Tibial artery (tissue), 4 donors: ENCODE results near the gene WHRN.

Experiments
- DNase-seq, 2 donors: peaks; one replicate each; pipeline ENCODE4 v3.0.0-alpha.2; 2019
- H3K27ac ChIP-seq, 2 donors: fragments of 200-600 bp; sonication (generic) in 1 of 2; 1 replicate in 1 of 2; 2 replicates in 1 of 2; pipeline ENCODE4 v1.5.1; 2018 to 2019; ENCODE audit warnings: mild to moderate bottlenecking in 1 of 2
- H3K27me3 ChIP-seq, 2 donors: fragments of 200-600 bp; sonication (generic) in 1 of 2; one replicate each; pipeline versions ENCODE4 v1.5.1 to v1.6.0; 2016 to 2019
- H3K36me3 ChIP-seq, 3 donors: fragments of 200-600 bp; sonication (generic) in 2 of 3; one replicate each; pipeline ENCODE4 v1.5.1; 2016 to 2019; ENCODE audit warnings: mild to moderate bottlenecking in 2 of 3
- H3K4me1 ChIP-seq, 4 donors: fragments of 200-600 bp; sonication (generic) in 2 of 4; 1 replicate in 3 of 4; 2 replicates in 1 of 4; pipeline ENCODE4 v1.5.1; 2016 to 2019
- H3K4me3 ChIP-seq, 2 donors: fragments of 200-600 bp; sonication (generic) in 1 of 2; 1 replicate in 1 of 2; 2 replicates in 1 of 2; pipeline ENCODE4 v1.5.1; 2018 to 2019; ENCODE audit warnings: mild to moderate bottlenecking in 2 of 2
- H3K9me3 ChIP-seq, 3 donors: fragments of 200-600 bp; sonication (generic) in 1 of 3; one replicate each; pipeline ENCODE4 v1.5.1; 2016 to 2019
- CTCF ChIP-seq, 2 experiments: fragments of 200-600 bp in 1 of 2; fragments of 450-650 bp in 1 of 2; IDR thresholded peaks; one replicate each; pipeline ENCODE4 v1.5.1; 2017 to 2019; ENCODE audit warnings: antibody characterized with exemption in 2 of 2, mild to moderate bottlenecking in 1 of 2, moderate library complexity in 1 of 2
- intact Hi-C: fragments of 100-400 bp; cut with DNase I; formaldehyde crosslinking; loops from one replicate; pipeline ENCODE4 v1.15.0; 2023; ENCODE audit warnings: low total_unique reads

WHRN gene

DNA sequence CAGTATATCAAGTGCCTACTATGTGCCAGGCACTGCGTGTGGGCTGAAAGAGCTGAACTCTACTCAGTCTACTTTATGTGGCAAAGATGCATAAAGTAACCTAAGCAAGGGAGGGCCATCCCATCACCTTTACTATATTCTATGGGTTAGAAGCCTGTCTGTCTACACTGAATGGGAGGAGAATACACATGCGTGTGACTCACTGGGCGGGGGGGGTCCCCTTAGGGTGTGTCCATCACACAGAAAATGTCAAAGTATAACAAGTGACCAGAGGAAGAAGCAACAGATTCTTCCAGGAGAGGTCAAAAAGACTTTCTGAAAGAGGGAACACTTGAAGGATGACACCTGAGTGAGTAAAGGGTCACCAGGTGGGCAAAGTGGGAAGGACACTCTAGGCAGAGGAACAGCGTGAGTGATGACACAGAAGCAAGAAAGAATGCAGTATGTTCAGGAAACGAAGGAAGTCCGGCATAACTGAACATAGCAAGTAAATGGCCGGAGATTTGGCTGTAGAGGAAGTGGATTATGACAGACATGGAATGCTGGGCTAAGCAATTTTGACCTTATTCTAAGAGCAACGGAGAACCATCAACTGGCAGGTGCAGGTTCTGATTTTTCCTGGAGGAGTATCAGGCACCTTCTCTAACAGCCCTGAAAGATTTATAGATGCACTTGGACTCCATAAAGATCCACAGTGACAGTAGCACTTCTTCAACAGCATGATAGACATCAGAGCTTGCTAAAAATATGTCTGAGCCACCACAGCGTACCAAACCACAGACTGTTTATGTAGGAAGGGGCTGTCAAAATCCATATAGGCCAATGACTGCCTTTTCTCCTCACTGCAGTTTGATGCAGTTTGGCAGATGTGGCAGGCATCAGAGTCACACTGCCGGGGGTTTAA is 8.0 kb upstream of the WHRN start:
- Histone ChIP-seq H3K27ac (no peak overlapping the region), H3K36me3 (no peaks in the 10 kb centered on the region), H3K4me3 (no peak overlapping the region), H3K9me3 (no peaks in the 10 kb centered on the region), H3K27me3 (peaks cover 0 to 40% of the 10 kb centered on the region in 2 donors), H3K4me1 (no peaks in the 10 kb centered on the region)
- TF ChIP-seq CTCF (IDR thresholded peaks at IDR 0.05), result no peak
- intact Hi-C loops, result no loop called here
- no peak for DNase-seq

DNA sequence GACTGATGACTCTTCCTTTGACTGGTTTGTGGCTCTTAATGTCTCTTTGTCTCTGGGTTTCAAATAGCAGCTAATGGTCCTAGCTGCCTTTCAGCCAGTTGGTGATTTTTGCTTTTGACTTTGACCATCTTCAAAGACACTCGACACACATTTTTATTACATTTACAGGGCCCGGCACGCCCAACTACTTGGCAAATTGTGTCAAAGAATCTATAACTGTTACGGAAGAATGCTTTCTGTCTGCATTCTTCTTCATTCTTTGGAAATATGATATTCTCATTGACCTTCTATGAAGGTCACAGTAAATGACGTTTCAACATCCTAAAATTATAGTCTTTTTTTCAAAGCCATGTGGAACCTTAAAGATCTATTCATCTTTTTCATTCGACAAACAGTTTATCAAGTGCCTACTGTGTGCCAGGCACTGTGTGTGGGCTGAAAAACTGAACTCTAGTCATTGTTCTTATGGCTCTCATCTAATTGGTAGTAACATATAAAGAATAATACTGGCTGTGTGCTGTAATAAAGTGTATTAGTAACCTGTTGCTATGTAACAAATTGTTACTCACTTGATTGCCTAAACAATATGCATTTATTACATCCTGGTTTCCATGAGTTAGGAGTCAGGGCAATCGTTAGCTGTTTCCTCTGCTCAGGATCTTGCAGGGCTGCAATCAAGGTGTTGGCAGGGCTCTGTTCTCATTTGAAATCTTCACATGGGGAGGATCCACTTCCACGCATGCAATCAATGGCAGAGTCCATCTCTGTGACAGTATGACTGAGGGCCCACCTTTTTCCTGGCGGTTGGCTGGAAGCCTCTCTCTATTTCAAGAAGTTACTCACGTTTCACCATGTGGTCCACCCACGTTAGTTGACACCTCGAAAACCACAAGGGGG is 7.0 kb upstream of the WHRN start:
- intact Hi-C loops, result no loop called here
- Histone ChIP-seq H3K36me3 (no peaks in the 10 kb centered on the region), H3K9me3 (no peaks in the 10 kb centered on the region), H3K27ac (no peak overlapping the region), H3K27me3 (peaks cover 0 to 45% of the 10 kb centered on the region in 2 donors), H3K4me3 (no peak overlapping the region), H3K4me1 (no peaks in the 10 kb centered on the region)
- DNase-seq, result no peak
- TF ChIP-seq CTCF (IDR thresholded peaks at IDR 0.05), result no peak

GRCh38 chr9:114507726-114508125 is 2.5 kb upstream of the WHRN start:
- TF ChIP-seq CTCF (IDR thresholded peaks at IDR 0.05), result no peak
- peaks cover 0 to 22% (median 15%) of the 10 kb centered on the region in 4 donors for H3K4me1 ChIP-seq
- no peak overlapping the region for H3K4me3 ChIP-seq
- H3K27me3 ChIP-seq, result peaks cover 0 to 84% of the 10 kb centered on the region in 2 donors
- H3K36me3 ChIP-seq, result no peaks in the 10 kb centered on the region
- H3K9me3 ChIP-seq, result no peaks in the 10 kb centered on the region
- intact Hi-C loops, result loop anchor here (10.0 kb wide), 1 partner anchor 103 kb away; no protein-coding TSS in a partner anchor
- no peak overlapping the region for H3K27ac ChIP-seq
- no peak for DNase-seq

- intact Hi-C loops, result loop anchor here (10.0 kb wide), 1 partner anchor 101 kb away; no protein-coding TSS in a partner anchor
- peak overlapping the region in 1 of 2 donors; percentile 54 for H3K4me3 ChIP-seq
- DNase-seq, result no peak
- H3K4me1 ChIP-seq, result peaks cover 0 to 23% (median 15%) of the 10 kb centered on the region in 4 donors
- H3K27ac ChIP-seq, result no peak overlapping the region
- no peaks in the 10 kb centered on the region for H3K9me3 ChIP-seq
- H3K27me3 ChIP-seq, result peaks cover 0 to 79% of the 10 kb centered on the region in 2 donors
- no peaks in the 10 kb centered on the region for H3K36me3 ChIP-seq
- TF ChIP-seq CTCF (IDR thresholded peaks at IDR 0.05), result no peak
These were observed 763 bp upstream of the WHRN start for GRCh38 chr9:114506082-114506390.

- intact Hi-C loops, result loop anchor here (10.0 kb wide), 1 partner anchor 100 kb away; no protein-coding TSS in a partner anchor
These were observed 709 bp downstream of the WHRN start for GRCh38 chr9:114504341-114505186.

More at GRCh38 chr9:114504341-114505186, 709 bp downstream of the WHRN start:
- Histone ChIP-seq H3K4me1 (peaks cover 0 to 23% (median 15%) of the 10 kb centered on the region in 4 donors), H3K9me3 (no peaks in the 10 kb centered on the region), H3K27ac (no peak overlapping the region), H3K27me3 (peaks cover 0 to 75% of the 10 kb centered on the region in 2 donors), H3K4me3 (peak overlapping the region; percentile 49 to 54), H3K36me3 (no peaks in the 10 kb centered on the region)
- peak in 1 of 2 donors; percentile 26 for DNase-seq
- TF ChIP-seq CTCF (IDR thresholded peaks at IDR 0.05), result no peak
